Measurements from ENCODE around the gene MAP2K6.

GRCh38 chr17:69405096-69405495 lies 9.4 kb upstream of the MAP2K6 start:
- TF ChIP-seq POLR2A (IDR thresholded peaks at IDR 0.05) (no peak), CTCF (IDR thresholded peaks at IDR 0.05) (no peak)

Measured in heart left ventricle (tissue), 13 donors.